ENCODE data around the gene KMO. TPM values are rescaled to one million over a fixed set of nuclear protein-coding genes. Genes with fewer than 3 reads are reported as not detected.

Gene KMO
- total and polyA plus RNA-seq, 2 of the 4 experiments (the other 2 are of a cell fraction): not detected

- Histone ChIP-seq H4K91ac (ENCODE audit: insufficient read depth, low read depth, low read length) (no peak overlapping the region), H3K9ac (ENCODE audit: low read depth, low read length) (no peak overlapping the region), H2AK9ac (replicated peaks; ENCODE audit: low read depth, low read length, poor library complexity) (no peak overlapping the region), H2AFZ (replicated peaks; ENCODE audit: low read length, poor library complexity) (peak overlapping the region; percentile 56), H3K4ac (ENCODE audit: low read depth, low read length) (peak overlapping the region; percentile 51; the same call in 1 of the 2 replicates), H4K20me1 (ENCODE audit: insufficient read depth, low read length) (no peaks in the 10 kb centered on the region), H3K79me1 (ENCODE audit: low read depth in 1 of 2, low read length in 2 of 2) (peaks cover 3 to 8% of the 10 kb centered on the region in 2 experiments; a peak in 1 of 4 replicates), H4K5ac (ENCODE audit: low read depth, low read length) (peak overlapping the region; percentile 73; the same call in 1 of the 2 replicates), H3K56ac (ENCODE audit: extremely low read depth, insufficient read depth, low read length) (no peak overlapping the region), H3K4me2 (ENCODE audit: low read depth, low read length) (no peak overlapping the region), H4K8ac (ENCODE audit: low read depth in 2 of 2, low read length in 2 of 2) (no peak overlapping the region; a peak in 1 of 4 replicates), H2BK120ac (ENCODE audit: low read depth, low read length) (peak overlapping the region; percentile 75), H3K18ac (ENCODE audit: low read depth, low read length) (peak overlapping the region; percentile 82), H3K14ac (replicated peaks; ENCODE audit: low read depth, low read length) (no peak overlapping the region), H3K9me1 (ENCODE audit: insufficient read depth, low read length) (0 out of 2 replicates have a peak, but pooled peaks cover 3% of the 10 kb centered on the region), H3K9me3 (ENCODE audit: control insufficient read depth, insufficient read depth, low read length) (no peaks in the 10 kb centered on the region), H3K36me3 (ENCODE audit: control insufficient read depth, insufficient read depth, low read length) (no peaks in the 10 kb centered on the region), H3K27ac (ENCODE audit: insufficient read depth, low read length) (no peak overlapping the region), H3K4me3 (ENCODE audit: insufficient read depth, low read depth, low read length) (no peak overlapping the region), H2BK15ac (ENCODE audit: low read depth, low read length) (0 out of 3 replicates have a peak overlapping the region, but pooled peaks have one; percentile 35), H2AK5ac (ENCODE audit: low read depth, low read length) (no peak overlapping the region), H3K4me1 (ENCODE audit: control insufficient read depth, insufficient read depth, low read length) (peaks cover 15% of the 10 kb centered on the region), H3K27me3 (ENCODE audit: control insufficient read depth, insufficient read depth, low read length) (no peaks in the 10 kb centered on the region), H2BK5ac (ENCODE audit: low read depth, low read length, poor library complexity, severe bottlenecking) (no peak overlapping the region), H3K23ac (ENCODE audit: low read depth, low read length) (no peak overlapping the region), H2BK20ac (ENCODE audit: low read depth, low read length) (peak overlapping the region; percentile 86)
- in situ Hi-C loops (cut with MboI; ENCODE audit: low sequenced_read_pairs): loop anchor here (5.0 to 25.0 kb wide), 2 partner anchors 226 to 1701 kb away; no protein-coding TSS in a partner anchor
- ChIA-PET CTCF (interaction anchor here (0.5 to 2.7 kb wide), 21 partner anchors 10 to 1785 kb away, joined by 3 to 9 read pairs (median 4); partner anchors contain the start of genes EXO1 and MAP1LC3C), POLR2A (ENCODE audit: unreplicated experiment) (interaction anchor here (0.5 kb wide), 1 partner anchor 257 kb away, joined by 3 read pairs; no protein-coding TSS in a partner anchor)
- dilution Hi-C loops (cut with HindIII; ENCODE audit: low sequenced_read_pairs, unreplicated experiment): no loop called here
- ATAC-seq (ENCODE audit: low read depth) (peak; percentile 46), DNase-seq (peak; percentile 79)
- no CpG with 5 or more reads among the region's 3 CpGs for WGBS, 2 experiments (ENCODE audit: extremely low coverage in 2 of 2, insufficient read length in 1 of 2)
- TF ChIP-seq BHLHE40 (IDR thresholded peaks at IDR 0.05; ENCODE audit: low read depth, low read length) (no peak), CTCF (conservative IDR thresholded peaks at IDR 0.05; ENCODE audit: low read depth, low read length) (peak; percentile 67), CEBPB (IDR thresholded peaks at IDR 0.05; ENCODE audit: low read depth, low read length) (no peak), RAD21 (IDR thresholded peaks at IDR 0.05; ENCODE audit: low read length) (peak; percentile 77), USF2 (IDR thresholded peaks at IDR 0.05; ENCODE audit: low read depth, low read length) (no peak), NFE2L2 (IDR thresholded peaks at IDR 0.05; ENCODE audit: low read depth, low read length) (no peak), POLR2A (IDR thresholded peaks at IDR 0.05; ENCODE audit: low read depth, low read length) (no peak), SMC3 (IDR thresholded peaks at IDR 0.05; ENCODE audit: low read depth, low read length) (peak; percentile 41; the same call in 1 of the 2 replicates), RFX5 (IDR thresholded peaks at IDR 0.05; ENCODE audit: low read depth, low read length) (no peak), CHD1 (IDR thresholded peaks at IDR 0.05; ENCODE audit: low read depth, low read length) (no peak)
- TF ChIP-seq, protein P1, sequence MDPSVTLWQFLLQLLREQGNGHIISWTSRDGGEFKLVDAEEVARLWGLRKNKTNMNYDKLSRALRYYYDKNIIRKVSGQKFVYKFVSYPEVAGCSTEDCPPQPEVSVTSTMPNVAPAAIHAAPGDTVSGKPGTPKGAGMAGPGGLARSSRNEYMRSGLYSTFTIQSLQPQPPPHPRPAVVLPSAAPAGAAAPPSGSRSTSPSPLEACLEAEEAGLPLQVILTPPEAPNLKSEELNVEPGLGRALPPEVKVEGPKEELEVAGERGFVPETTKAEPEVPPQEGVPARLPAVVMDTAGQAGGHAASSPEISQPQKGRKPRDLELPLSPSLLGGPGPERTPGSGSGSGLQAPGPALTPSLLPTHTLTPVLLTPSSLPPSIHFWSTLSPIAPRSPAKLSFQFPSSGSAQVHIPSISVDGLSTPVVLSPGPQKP (IDR thresholded peaks at IDR 0.05; ENCODE audit: borderline replicate concordance, low read depth, low read length): no peak
- intact Hi-C loops (cut with micrococcal nuclease): loop anchor here (2.0 to 5.0 kb wide), 3 partner anchors 78 to 388 kb away; partner anchors contain the start of genes KMO and MAP1LC3C
- no TSS peak for BruUV-seq (replicated peaks)
These were observed 78.9 kb downstream of the KMO start for GRCh38 chr1:241611063-241611462.

All from IMR-90 (cell line).